Keratinocyte (primary cell): ENCODE measurements around the gene DENND1A. TPM values are rescaled to one million over a fixed set of nuclear protein-coding genes. Genes with fewer than 3 reads are reported as not detected.

Experiments
- DNase-seq: peaks from one replicate; pipeline ENCODE4 v3.0.0-alpha.2; 2011; ENCODE audit warnings: low read depth, missing footprints, low spot score
- FAIRE-seq: peaks from 2 replicates; lab custom pipeline; 2011; peaks lifted over from hg19 to GRCh38; lab: Jason Lieb, UNC
- H2AFZ ChIP-seq: 2 replicates; pipeline ENCODE4 v1.6.0; 2012; ENCODE audit warnings: low read length, control low read depth, inconsistent platforms; ENCODE audit not compliant: control insufficient read depth
- H3K27ac ChIP-seq: 2 replicates; pipeline ENCODE4 v1.5.1; 2011; ENCODE audit warnings: low read length; ENCODE audit not compliant: control insufficient read depth, insufficient read depth
- H3K27me3 ChIP-seq: 3 replicates; pipeline ENCODE4 v1.6.0; 2011; ENCODE audit warnings: low read length; ENCODE audit not compliant: control insufficient read depth, insufficient read depth; ENCODE audit errors: extremely low read depth
- H3K36me3 ChIP-seq, 2 experiments: 2 replicates in 1 of 2; 3 replicates in 1 of 2; pipeline ENCODE4 v1.5.1; 2011; ENCODE audit warnings: low read length in 2 of 2, mild to moderate bottlenecking in 1 of 2; ENCODE audit not compliant: control insufficient read depth in 2 of 2, insufficient read depth in 2 of 2; ENCODE audit errors: extremely low read depth in 1 of 2
- H3K4me1 ChIP-seq: 3 replicates; pipeline ENCODE4 v1.5.1; 2011; ENCODE audit warnings: low read length; ENCODE audit not compliant: control insufficient read depth, insufficient read depth; ENCODE audit errors: extremely low read depth
- H3K4me2 ChIP-seq: 3 replicates; pipeline ENCODE4 v1.6.0; 2011; ENCODE audit warnings: low read depth, low read length; ENCODE audit not compliant: control insufficient read depth, insufficient read depth; ENCODE audit errors: extremely low read depth
- H3K4me3 ChIP-seq, 3 experiments: fragments of 200-600 bp in 1 of 3; sonication (generic) in 1 of 3; 2 replicates in 2 of 3; 3 replicates in 1 of 3; pipeline ENCODE4 v1.5.1; 2011 to 2016; ENCODE audit warnings: low read length in 3 of 3, mild to moderate bottlenecking in 3 of 3, control low read depth in 2 of 3, inconsistent platforms in 1 of 3, low read depth in 1 of 3, mixed read lengths in 1 of 3, mixed run types in 1 of 3, moderate library complexity in 1 of 3; ENCODE audit not compliant: control insufficient read depth in 2 of 3, insufficient read depth in 2 of 3; ENCODE audit errors: extremely low read depth in 1 of 3
- H3K79me2 ChIP-seq: 2 replicates; pipeline ENCODE4 v1.6.0; 2012; ENCODE audit warnings: low read length; ENCODE audit not compliant: control insufficient read depth, insufficient read depth
- H3K9ac ChIP-seq: 3 replicates; pipeline ENCODE4 v1.6.0; 2011; ENCODE audit warnings: low read length; ENCODE audit not compliant: control insufficient read depth, insufficient read depth; ENCODE audit errors: extremely low read depth
- H3K9me1 ChIP-seq: 3 replicates; pipeline ENCODE4 v1.6.0; 2011; ENCODE audit warnings: low read length; ENCODE audit not compliant: control insufficient read depth, insufficient read depth; ENCODE audit errors: extremely low read depth
- H3K9me3 ChIP-seq: 2 replicates; pipeline ENCODE4 v1.5.1; 2012; ENCODE audit warnings: low read depth, low read length; ENCODE audit not compliant: control insufficient read depth
- H4K20me1 ChIP-seq: 3 replicates; pipeline ENCODE4 v1.6.0; 2011; ENCODE audit warnings: low read length; ENCODE audit not compliant: control insufficient read depth, insufficient read depth; ENCODE audit errors: extremely low read depth
- CTCF ChIP-seq, 3 experiments: IDR thresholded peaks in 1 of 3; conservative IDR thresholded peaks in 1 of 3; optimal IDR thresholded peaks in 1 of 3; 2 replicates in 2 of 3; 3 replicates in 1 of 3; pipeline versions ENCODE3 to v1.5.1; 2011; ENCODE audit warnings: low read length in 3 of 3, mild to moderate bottlenecking in 3 of 3, moderate library complexity in 2 of 3, control low read depth in 1 of 3, inconsistent platforms in 1 of 3; ENCODE audit not compliant: insufficient read depth in 2 of 3; ENCODE audit errors: extremely low read depth in 1 of 3
- EZH2 ChIP-seq: IDR thresholded peaks from one replicate; pipeline ENCODE4 v1.6.1; 2012; ENCODE audit warnings: inconsistent platforms, mild to moderate bottlenecking, low read length, moderate library complexity
- dilution Hi-C: fragments of 300-500 bp; cut with MboI; formaldehyde crosslinking; loops from one replicate; pipeline ENCODE4 v1.7.0; 2020; ENCODE audit warnings: low sequenced_read_pairs; ENCODE audit not compliant: extremely low pct_ligation_motif_present
- polyA plus RNA-seq, 5 experiments: library from polyadenylated mRNA; depleted of rRNA in 3 of 5; stranded (reverse) in 3 of 5; stranded (forward) in 1 of 5; unstranded in 1 of 5; fragments of >200 nt; gene quantifications; 1 replicate in 1 of 5; 2 replicates in 3 of 5; 3 replicates in 1 of 5; pipeline versions ENCODE4 v1.2.1 to v1.2.3, GENCODE V29; 2011 to 2012; ENCODE audit warnings: missing spikeins in 2 of 5, low read depth in 1 of 5, low replicate concordance in 1 of 5

The DENND1A gene
- polyA plus RNA-seq, 1 donor (not counting 4 experiments of a cell fraction or from before 2014, with no cell fraction given), result 13.0 TPM

GRCh38 chr9:123441769-123442168 is 488.2 kb downstream of the DENND1A start:
- dilution Hi-C loops, result no loop called here
- Histone ChIP-seq H3K4me3 (no peak overlapping the region), H3K9me3 (no peaks in the 10 kb centered on the region), H3K27me3 (no peaks in the 10 kb centered on the region), H4K20me1 (no peaks in the 10 kb centered on the region), H2AFZ (no peak overlapping the region), H3K79me2 (no peaks in the 10 kb centered on the region), H3K36me3 (peaks cover 0 to 1% of the 10 kb centered on the region in 2 experiments), H3K27ac (no peak overlapping the region), H3K4me2 (no peak overlapping the region), H3K9me1 (no peaks in the 10 kb centered on the region), H3K4me1 (no peaks in the 10 kb centered on the region), H3K9ac (no peak overlapping the region)
- DNase-seq (no peak), FAIRE-seq (no peak)
- TF ChIP-seq CTCF (optimal IDR thresholded peaks at IDR 0.05 in 1 of 3, IDR thresholded peaks at IDR 0.05 in 1 of 3, conservative IDR thresholded peaks at IDR 0.05 in 1 of 3; ENCODE audit: extremely low read depth in 1 of 3, insufficient read depth in 2 of 3, low read length in 3 of 3), result no peak

GRCh38 chr9:123440256-123440655 is 489.7 kb downstream of the DENND1A start:
- no peak overlapping the region for H2AFZ ChIP-seq
- H3K4me2 ChIP-seq, result no peak overlapping the region
- H3K9me3 ChIP-seq, result no peaks in the 10 kb centered on the region
- H3K36me3 ChIP-seq, result peaks cover 0 to 1% of the 10 kb centered on the region in 2 experiments
- no peaks in the 10 kb centered on the region for H3K4me1 ChIP-seq
- H3K79me2 ChIP-seq, result no peaks in the 10 kb centered on the region
- no peak overlapping the region for H3K27ac ChIP-seq
- H3K9ac ChIP-seq, result no peak overlapping the region
- no peak overlapping the region for H3K4me3 ChIP-seq
- no peaks in the 10 kb centered on the region for H4K20me1 ChIP-seq
- TF ChIP-seq EZH2, result no peak
- TF ChIP-seq CTCF (optimal IDR thresholded peaks at IDR 0.05 in 1 of 3, IDR thresholded peaks at IDR 0.05 in 1 of 3, conservative IDR thresholded peaks at IDR 0.05 in 1 of 3; ENCODE audit: extremely low read depth in 1 of 3, insufficient read depth in 2 of 3, low read length in 3 of 3), result no peak
- FAIRE-seq (no peak), DNase-seq (no peak)
- no peaks in the 10 kb centered on the region for H3K27me3 ChIP-seq
- no peaks in the 10 kb centered on the region for H3K9me1 ChIP-seq
- dilution Hi-C loops, result no loop called here
